WTC11 (cell line): Measurements from ENCODE around the gene TMEM266. TPM values are rescaled to one million over a fixed set of nuclear protein-coding genes. Genes with fewer than 3 reads are reported as not detected.

Experiments used
- ATAC-seq: fragments of 200-7000 bp; cut with Tn5 transposase; 2 replicates; pipeline ENCODE4 v1.10.0; 2021; ENCODE audit warnings: mild to moderate bottlenecking, moderate library complexity
- CTCF ChIA-PET: fragments of 300-600 bp; sonication (Branson Sonifier 250); formaldehyde crosslinking; loops from one replicate; lab custom pipeline; 2021; ENCODE audit warnings: antibody characterized with exemption; lab: Charles Lee
- POLR2A ChIA-PET: fragments of 350-600 bp; sonication (Branson Sonifier 250); formaldehyde crosslinking; loops from one replicate; lab custom pipeline; 2021; ENCODE audit warnings: antibody characterized with exemption; lab: Charles Lee
- DNase-seq: peaks from one replicate; pipeline ENCODE4 v3.0.0; 2021; ENCODE audit warnings: low spot score
- H3K27ac Mint-ChIP-seq: 2 replicates; pipeline ENCODE4 v1.8.0; 2021; ENCODE audit warnings: mixed read lengths
- H3K27me3 Mint-ChIP-seq: 2 replicates; pipeline ENCODE4 v1.8.0; 2021; ENCODE audit warnings: low read depth, mild to moderate bottlenecking, moderate library complexity, mixed read lengths
- H3K36me3 Mint-ChIP-seq: 2 replicates; pipeline ENCODE4 v1.8.0; 2021; ENCODE audit warnings: mixed read lengths
- H3K4me1 Mint-ChIP-seq: 2 replicates; pipeline ENCODE4 v1.8.0; 2022; ENCODE audit warnings: mixed read lengths
- H3K4me3 Mint-ChIP-seq: 2 replicates; pipeline ENCODE4 v1.8.0; 2021; ENCODE audit warnings: mild to moderate bottlenecking, moderate library complexity, mixed read lengths
- H3K9me3 Mint-ChIP-seq: 2 replicates; pipeline ENCODE4 v1.8.0; 2021; ENCODE audit warnings: mixed read lengths
- ELF4 ChIP-seq: sonication (generic); formaldehyde crosslinking; IDR thresholded peaks from 2 replicates; pipeline ENCODE4 v1.8.1; 2022; ENCODE audit warnings: low read depth, mild to moderate bottlenecking, moderate library complexity, missing genetic modification reagents
- FOXJ3 ChIP-seq: sonication (generic); formaldehyde crosslinking; IDR thresholded peaks from 2 replicates; pipeline ENCODE4 v1.9.0; 2021; ENCODE audit warnings: missing genetic modification reagents, mild to moderate bottlenecking, borderline replicate concordance
- JAZF1 ChIP-seq: fragments of 250-450 bp; sonication (Bioruptor Pico); IDR thresholded peaks from 2 replicates; pipeline ENCODE4 v1.9.0; 2021; ENCODE audit warnings: moderate library complexity, mild to moderate bottlenecking, inconsistent platforms
- NFYB ChIP-seq: sonication (generic); formaldehyde crosslinking; conservative IDR thresholded peaks from 2 replicates; pipeline ENCODE4 v1.8.0; 2022; ENCODE audit warnings: low read depth, missing genetic modification reagents
- NR3C1 ChIP-seq: sonication (generic); formaldehyde crosslinking; conservative IDR thresholded peaks from 2 replicates; pipeline ENCODE4 v1.8.1; 2023; ENCODE audit warnings: low read depth, mild to moderate bottlenecking, missing genetic modification reagents
- RORB ChIP-seq: fragments of 250-450 bp; sonication (Bioruptor Pico); IDR thresholded peaks from 2 replicates; pipeline ENCODE4 v1.9.0; 2021; ENCODE audit warnings: mild to moderate bottlenecking
- TEAD1 ChIP-seq: sonication (generic); formaldehyde crosslinking; IDR thresholded peaks from 2 replicates; pipeline ENCODE4 v1.8.0; 2022; ENCODE audit warnings: mild to moderate bottlenecking, missing genetic modification reagents
- ZNF396 ChIP-seq: fragments of 250-450 bp; sonication (Bioruptor Pico); IDR thresholded peaks from 2 replicates; pipeline ENCODE4 v1.8.0; 2021; ENCODE audit warnings: mild to moderate bottlenecking, moderate library complexity, borderline replicate concordance
- ZNF416 ChIP-seq: fragments of 250-450 bp; sonication (Bioruptor Pico); IDR thresholded peaks from 2 replicates; pipeline ENCODE4 v1.9.0; 2021; ENCODE audit warnings: mild to moderate bottlenecking, inconsistent platforms
- ZNF671 ChIP-seq: fragments of 250-450 bp; sonication (Bioruptor Pico); IDR thresholded peaks from 2 replicates; pipeline ENCODE4 v1.8.0; 2021; ENCODE audit warnings: mild to moderate bottlenecking
- total RNA-seq: library from RNA; stranded (reverse); gene quantifications from 3 replicates; pipeline ENCODE4 v1.2.3, GENCODE V29; 2021
- TF ChIP-seq, protein P1 (sequence below): sonication (generic); formaldehyde crosslinking; IDR thresholded peaks from 2 replicates; pipeline ENCODE4 v1.8.1; 2022; ENCODE audit warnings: mild to moderate bottlenecking, moderate library complexity, missing genetic modification reagents
- TF ChIP-seq, protein P2 (sequence below): sonication (generic); formaldehyde crosslinking; IDR thresholded peaks from 2 replicates; pipeline ENCODE4 v1.8.0; 2023; ENCODE audit warnings: missing genetic modification reagents, mild to moderate bottlenecking, borderline replicate concordance
- TF ChIP-seq, protein P3 (sequence below): sonication (generic); formaldehyde crosslinking; IDR thresholded peaks from 2 replicates; pipeline ENCODE4 v1.8.0; 2022; ENCODE audit warnings: mild to moderate bottlenecking, missing genetic modification reagents
- TF ChIP-seq, protein P4 (sequence below): sonication (generic); formaldehyde crosslinking; IDR thresholded peaks from 2 replicates; pipeline ENCODE4 v1.8.1; 2022; ENCODE audit warnings: missing genetic modification reagents, borderline replicate concordance
- TF ChIP-seq, protein P5 (sequence below): sonication (generic); formaldehyde crosslinking; IDR thresholded peaks from 2 replicates; pipeline ENCODE4 v1.8.1; 2023; ENCODE audit warnings: mild to moderate bottlenecking, missing genetic modification reagents
- TF ChIP-seq, protein P6 (sequence below): sonication (generic); formaldehyde crosslinking; IDR thresholded peaks from 2 replicates; pipeline ENCODE4 v1.8.1; 2022; ENCODE audit warnings: low read depth, mild to moderate bottlenecking, moderate library complexity, missing genetic modification reagents, borderline replicate concordance
- TF ChIP-seq, protein P7 (sequence below): fragments of 250-450 bp; sonication (Bioruptor Pico); IDR thresholded peaks from 2 replicates; pipeline ENCODE4 v1.9.0; 2021; ENCODE audit warnings: mild to moderate bottlenecking

The TMEM266 gene
- total RNA-seq, 1 experiment from 2014 or later = 8.6 TPM

DNA sequence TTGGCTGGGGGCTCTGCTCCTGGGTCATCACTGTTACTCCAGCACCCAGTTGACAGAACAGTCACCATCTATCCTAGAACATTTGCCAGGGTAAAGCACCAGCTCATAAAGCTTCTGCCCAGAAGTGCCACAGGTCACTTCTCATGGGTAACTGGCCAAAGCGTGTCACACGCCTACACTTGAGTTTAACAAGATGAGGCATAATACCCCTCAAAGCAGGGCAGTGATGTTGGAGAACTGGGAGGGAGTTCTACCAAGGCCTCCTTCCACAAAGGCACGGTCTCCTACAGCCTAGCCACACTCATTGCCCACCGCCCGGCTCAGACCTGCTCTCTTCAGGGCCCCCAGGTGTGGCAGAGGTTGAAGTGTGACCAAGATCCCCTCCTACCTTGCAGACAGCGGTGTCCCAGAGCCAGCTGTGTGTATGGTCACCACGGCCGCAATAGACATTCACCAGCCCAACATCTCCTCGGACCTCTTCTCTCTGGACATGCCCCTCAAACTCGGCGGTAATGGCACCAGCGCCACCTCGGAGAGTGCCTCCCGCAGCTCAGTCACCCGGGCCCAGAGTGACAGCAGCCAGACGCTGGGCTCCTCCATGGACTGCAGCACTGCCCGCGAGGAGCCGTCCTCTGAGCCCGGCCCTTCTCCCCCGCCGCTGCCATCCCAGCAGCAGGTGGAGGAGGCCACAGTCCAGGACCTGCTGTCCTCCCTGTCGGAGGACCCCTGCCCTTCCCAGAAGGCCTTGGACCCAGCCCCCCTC is 143.7 kb downstream of the TMEM266 start:
- ATAC-seq (no peak), DNase-seq (no peak)
- Mint-ChIP-seq H3K4me3 (no peak overlapping the region), H3K27ac (no peak overlapping the region), H3K27me3 (no peaks in the 10 kb centered on the region), H3K9me3 (no peaks in the 10 kb centered on the region), H3K4me1 (peaks cover 16% of the 10 kb centered on the region), H3K36me3 (no peaks in the 10 kb centered on the region)
- POLR2A ChIA-PET = no interaction called here
- CTCF ChIA-PET = interaction anchor here (0.6 to 1.0 kb wide), 2 partner anchors 127 to 600 kb away, joined by 3 to 4 read pairs; no protein-coding TSS in a partner anchor
- TF ChIP-seq ELF4 (no peak), NR3C1 (CRISPR knock-in tag) (no peak), NFYB (no peak), RORB (no peak)
- TF ChIP-seq, protein P1, sequence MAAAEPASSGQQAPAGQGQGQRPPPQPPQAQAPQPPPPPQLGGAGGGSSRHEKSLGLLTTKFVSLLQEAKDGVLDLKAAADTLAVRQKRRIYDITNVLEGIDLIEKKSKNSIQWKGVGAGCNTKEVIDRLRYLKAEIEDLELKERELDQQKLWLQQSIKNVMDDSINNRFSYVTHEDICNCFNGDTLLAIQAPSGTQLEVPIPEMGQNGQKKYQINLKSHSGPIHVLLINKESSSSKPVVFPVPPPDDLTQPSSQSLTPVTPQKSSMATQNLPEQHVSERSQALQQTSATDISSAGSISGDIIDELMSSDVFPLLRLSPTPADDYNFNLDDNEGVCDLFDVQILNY (CRISPR knock-in tag) = no peak
- TF ChIP-seq, protein P2, sequence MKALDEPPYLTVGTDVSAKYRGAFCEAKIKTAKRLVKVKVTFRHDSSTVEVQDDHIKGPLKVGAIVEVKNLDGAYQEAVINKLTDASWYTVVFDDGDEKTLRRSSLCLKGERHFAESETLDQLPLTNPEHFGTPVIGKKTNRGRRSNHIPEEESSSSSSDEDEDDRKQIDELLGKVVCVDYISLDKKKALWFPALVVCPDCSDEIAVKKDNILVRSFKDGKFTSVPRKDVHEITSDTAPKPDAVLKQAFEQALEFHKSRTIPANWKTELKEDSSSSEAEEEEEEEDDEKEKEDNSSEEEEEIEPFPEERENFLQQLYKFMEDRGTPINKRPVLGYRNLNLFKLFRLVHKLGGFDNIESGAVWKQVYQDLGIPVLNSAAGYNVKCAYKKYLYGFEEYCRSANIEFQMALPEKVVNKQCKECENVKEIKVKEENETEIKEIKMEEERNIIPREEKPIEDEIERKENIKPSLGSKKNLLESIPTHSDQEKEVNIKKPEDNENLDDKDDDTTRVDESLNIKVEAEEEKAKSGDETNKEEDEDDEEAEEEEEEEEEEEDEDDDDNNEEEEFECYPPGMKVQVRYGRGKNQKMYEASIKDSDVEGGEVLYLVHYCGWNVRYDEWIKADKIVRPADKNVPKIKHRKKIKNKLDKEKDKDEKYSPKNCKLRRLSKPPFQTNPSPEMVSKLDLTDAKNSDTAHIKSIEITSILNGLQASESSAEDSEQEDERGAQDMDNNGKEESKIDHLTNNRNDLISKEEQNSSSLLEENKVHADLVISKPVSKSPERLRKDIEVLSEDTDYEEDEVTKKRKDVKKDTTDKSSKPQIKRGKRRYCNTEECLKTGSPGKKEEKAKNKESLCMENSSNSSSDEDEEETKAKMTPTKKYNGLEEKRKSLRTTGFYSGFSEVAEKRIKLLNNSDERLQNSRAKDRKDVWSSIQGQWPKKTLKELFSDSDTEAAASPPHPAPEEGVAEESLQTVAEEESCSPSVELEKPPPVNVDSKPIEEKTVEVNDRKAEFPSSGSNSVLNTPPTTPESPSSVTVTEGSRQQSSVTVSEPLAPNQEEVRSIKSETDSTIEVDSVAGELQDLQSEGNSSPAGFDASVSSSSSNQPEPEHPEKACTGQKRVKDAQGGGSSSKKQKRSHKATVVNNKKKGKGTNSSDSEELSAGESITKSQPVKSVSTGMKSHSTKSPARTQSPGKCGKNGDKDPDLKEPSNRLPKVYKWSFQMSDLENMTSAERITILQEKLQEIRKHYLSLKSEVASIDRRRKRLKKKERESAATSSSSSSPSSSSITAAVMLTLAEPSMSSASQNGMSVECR (CRISPR knock-in tag) = no peak
- TF ChIP-seq, protein P3, sequence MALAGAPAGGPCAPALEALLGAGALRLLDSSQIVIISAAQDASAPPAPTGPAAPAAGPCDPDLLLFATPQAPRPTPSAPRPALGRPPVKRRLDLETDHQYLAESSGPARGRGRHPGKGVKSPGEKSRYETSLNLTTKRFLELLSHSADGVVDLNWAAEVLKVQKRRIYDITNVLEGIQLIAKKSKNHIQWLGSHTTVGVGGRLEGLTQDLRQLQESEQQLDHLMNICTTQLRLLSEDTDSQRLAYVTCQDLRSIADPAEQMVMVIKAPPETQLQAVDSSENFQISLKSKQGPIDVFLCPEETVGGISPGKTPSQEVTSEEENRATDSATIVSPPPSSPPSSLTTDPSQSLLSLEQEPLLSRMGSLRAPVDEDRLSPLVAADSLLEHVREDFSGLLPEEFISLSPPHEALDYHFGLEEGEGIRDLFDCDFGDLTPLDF (CRISPR knock-in tag) = no peak
- TF ChIP-seq, protein P4, sequence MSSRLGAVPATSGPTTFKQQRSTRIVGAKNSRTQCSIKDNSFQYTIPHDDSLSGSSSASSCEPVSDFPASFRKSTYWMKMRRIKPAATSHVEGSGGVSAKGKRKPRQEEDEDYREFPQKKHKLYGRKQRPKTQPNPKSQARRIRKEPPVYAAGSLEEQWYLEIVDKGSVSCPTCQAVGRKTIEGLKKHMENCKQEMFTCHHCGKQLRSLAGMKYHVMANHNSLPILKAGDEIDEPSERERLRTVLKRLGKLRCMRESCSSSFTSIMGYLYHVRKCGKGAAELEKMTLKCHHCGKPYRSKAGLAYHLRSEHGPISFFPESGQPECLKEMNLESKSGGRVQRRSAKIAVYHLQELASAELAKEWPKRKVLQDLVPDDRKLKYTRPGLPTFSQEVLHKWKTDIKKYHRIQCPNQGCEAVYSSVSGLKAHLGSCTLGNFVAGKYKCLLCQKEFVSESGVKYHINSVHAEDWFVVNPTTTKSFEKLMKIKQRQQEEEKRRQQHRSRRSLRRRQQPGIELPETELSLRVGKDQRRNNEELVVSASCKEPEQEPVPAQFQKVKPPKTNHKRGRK (CRISPR knock-in tag) = no peak
- TF ChIP-seq, protein P5, sequence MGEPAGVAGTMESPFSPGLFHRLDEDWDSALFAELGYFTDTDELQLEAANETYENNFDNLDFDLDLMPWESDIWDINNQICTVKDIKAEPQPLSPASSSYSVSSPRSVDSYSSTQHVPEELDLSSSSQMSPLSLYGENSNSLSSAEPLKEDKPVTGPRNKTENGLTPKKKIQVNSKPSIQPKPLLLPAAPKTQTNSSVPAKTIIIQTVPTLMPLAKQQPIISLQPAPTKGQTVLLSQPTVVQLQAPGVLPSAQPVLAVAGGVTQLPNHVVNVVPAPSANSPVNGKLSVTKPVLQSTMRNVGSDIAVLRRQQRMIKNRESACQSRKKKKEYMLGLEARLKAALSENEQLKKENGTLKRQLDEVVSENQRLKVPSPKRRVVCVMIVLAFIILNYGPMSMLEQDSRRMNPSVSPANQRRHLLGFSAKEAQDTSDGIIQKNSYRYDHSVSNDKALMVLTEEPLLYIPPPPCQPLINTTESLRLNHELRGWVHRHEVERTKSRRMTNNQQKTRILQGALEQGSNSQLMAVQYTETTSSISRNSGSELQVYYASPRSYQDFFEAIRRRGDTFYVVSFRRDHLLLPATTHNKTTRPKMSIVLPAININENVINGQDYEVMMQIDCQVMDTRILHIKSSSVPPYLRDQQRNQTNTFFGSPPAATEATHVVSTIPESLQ (CRISPR knock-in tag) = no peak

DNA sequence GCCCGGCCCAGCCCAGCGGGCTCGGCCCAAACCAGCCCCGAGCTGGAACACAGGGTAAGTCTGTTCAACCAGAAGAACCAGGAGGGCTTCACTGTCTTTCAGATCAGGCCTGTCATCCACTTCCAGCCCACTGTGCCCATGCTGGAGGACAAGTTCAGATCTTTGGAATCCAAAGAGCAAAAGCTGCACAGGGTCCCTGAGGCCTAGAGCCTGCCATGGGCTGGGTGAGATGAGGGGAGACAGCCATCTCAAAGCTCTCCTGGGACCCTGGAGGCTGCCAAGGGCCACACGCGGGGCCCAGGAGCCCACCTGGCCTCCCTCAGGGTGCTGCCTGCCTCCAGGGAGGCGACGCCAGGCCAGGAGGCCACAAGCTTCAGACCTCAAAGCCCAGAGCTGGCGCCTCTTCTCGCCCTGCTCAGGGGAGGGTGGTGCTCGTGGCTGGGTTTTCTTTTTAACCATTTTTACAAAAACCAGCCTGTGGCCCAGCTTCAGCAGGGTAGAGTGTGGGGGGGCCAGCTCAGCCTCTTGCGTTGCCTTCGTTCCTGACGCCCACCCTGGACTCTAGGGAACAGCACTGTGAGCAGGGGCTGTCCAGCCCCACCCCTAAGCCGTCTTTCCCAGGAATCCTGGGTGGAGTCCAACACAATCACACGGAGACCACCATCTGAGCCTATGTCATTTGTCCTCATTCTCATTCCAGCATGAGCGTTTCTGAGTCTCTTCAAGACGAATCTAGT is 144.5 kb downstream of the TMEM266 start:
- Mint-ChIP-seq H3K4me3 (no peak overlapping the region), H3K36me3 (no peaks in the 10 kb centered on the region), H3K27ac (no peak overlapping the region), H3K9me3 (no peaks in the 10 kb centered on the region), H3K4me1 (peaks cover 19% of the 10 kb centered on the region), H3K27me3 (no peaks in the 10 kb centered on the region)
- no peak for ATAC-seq
- POLR2A ChIA-PET = no interaction called here
- CTCF ChIA-PET = no interaction called here
- TF ChIP-seq, protein P6, sequence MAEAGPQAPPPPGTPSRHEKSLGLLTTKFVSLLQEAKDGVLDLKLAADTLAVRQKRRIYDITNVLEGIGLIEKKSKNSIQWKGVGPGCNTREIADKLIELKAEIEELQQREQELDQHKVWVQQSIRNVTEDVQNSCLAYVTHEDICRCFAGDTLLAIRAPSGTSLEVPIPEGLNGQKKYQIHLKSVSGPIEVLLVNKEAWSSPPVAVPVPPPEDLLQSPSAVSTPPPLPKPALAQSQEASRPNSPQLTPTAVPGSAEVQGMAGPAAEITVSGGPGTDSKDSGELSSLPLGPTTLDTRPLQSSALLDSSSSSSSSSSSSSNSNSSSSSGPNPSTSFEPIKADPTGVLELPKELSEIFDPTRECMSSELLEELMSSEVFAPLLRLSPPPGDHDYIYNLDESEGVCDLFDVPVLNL (CRISPR knock-in tag) = no peak
- TF ChIP-seq TEAD1 (CRISPR knock-in tag) (no peak), FOXJ3 (no peak), ZNF396 (no peak), JAZF1 (CRISPR knock-in tag) (no peak), ZNF416 (no peak), ZNF671 (CRISPR knock-in tag) (no peak)
- TF ChIP-seq, protein P7, sequence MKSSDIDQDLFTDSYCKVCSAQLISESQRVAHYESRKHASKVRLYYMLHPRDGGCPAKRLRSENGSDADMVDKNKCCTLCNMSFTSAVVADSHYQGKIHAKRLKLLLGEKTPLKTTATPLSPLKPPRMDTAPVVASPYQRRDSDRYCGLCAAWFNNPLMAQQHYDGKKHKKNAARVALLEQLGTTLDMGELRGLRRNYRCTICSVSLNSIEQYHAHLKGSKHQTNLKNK (CRISPR knock-in tag) = no peak
- no peak for DNase-seq
